ENCODE measurements around the gene RABGAP1L.
"Not testable (repeated sequence)": the region's sequence is repeated elsewhere in the genome, so short reads cannot be mapped to it uniquely, and the experiment has no call there.

Gene RABGAP1L

DNA sequence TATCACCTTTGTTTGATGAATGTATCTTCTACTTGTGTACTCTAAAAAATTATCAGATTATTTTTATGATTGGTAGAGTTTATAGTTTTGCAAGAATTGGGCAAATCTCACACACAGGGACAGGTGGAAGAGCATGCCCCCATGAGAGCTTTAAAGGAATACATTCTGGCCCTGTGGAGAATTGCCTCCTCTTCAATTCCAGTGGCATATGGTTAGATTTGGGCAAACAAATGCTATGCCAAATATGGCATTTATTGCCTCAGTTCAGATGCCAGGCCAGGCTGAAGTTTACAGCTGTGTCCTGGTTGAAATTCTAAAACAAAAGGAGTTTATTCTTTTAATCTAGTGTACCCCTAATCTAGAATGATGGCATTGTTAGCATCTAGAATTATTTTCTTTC is 678.1 kb downstream of the RABGAP1L start:
- DNase-seq: no peak

- DNase-seq: no peak
Measured at GRCh38 chr1:174839211-174839610, 679.9 kb downstream of the RABGAP1L start.

DNA sequence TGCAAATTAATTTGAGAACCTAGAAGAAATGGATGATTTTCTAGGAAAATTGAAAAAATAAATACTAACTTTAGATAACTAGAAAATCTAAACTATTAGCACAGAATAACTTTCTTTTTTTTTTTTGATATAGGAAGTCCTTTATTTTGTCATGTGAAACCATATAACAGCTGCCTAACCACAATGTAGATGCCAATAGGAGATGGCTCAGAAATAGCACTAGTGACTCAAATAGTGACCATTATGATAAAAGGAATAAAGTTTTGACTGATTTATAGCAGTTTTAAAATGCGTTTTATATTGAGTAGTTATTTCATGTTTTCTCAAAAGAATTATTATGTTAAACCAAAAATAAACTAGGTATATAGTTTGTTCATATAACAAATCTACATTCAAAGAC is 682.4 kb downstream of the RABGAP1L start:
- DNase-seq: no peak

- DNase-seq: not testable (repeated sequence)
Measured at GRCh38 chr1:174848593-174849560, 689.6 kb downstream of the RABGAP1L start.

GRCh38 chr1:174850726-174851125 is 691.4 kb downstream of the RABGAP1L start:
- no peak for DNase-seq

- DNase-seq: no peak
Measured at GRCh38 chr1:174858301-174858700, 699.0 kb downstream of the RABGAP1L start.

- DNase-seq: no peak
Measured at GRCh38 chr1:174870319-174870718, 711.0 kb downstream of the RABGAP1L start.

- no peak for DNase-seq
Measured at GRCh38 chr1:174871886-174872285, 712.6 kb downstream of the RABGAP1L start.

- DNase-seq: no peak
Measured at GRCh38 chr1:174872615-174873058, 713.3 kb downstream of the RABGAP1L start.

DNA sequence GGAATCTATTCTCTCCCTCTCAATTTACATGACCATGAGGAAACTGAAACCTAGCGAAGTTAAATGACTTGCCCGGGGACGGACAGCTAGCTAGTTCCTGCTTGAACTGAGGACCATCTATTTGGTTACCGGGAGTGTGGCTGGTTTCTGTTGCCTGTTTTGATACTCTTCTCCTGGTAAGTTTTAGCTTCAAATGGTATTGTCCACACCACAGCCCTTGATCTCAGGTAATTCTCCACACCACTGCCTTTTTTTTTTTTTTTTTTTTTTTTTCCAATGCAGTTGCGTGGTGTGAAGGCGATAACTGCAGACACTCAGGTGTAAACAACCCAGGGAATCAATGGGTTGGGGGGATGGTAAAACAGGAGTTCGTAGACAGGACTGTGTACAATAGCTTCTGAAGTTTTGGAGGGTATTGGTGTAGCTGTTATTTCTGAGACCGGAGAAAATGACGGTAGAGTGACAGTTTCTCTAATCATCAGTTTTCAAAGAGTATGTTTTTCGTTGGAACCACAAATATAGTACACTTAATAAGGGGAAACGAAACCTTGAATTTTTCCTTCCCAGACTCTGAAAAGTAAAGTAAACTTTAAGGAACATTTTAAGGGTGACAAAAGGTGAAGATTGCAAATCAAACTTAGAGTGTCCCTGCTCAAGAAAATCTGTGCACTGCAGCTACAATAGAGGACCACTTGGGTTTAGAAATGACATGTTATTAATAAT is 715.2 kb downstream of the RABGAP1L start:
- no peak for DNase-seq

DNA sequence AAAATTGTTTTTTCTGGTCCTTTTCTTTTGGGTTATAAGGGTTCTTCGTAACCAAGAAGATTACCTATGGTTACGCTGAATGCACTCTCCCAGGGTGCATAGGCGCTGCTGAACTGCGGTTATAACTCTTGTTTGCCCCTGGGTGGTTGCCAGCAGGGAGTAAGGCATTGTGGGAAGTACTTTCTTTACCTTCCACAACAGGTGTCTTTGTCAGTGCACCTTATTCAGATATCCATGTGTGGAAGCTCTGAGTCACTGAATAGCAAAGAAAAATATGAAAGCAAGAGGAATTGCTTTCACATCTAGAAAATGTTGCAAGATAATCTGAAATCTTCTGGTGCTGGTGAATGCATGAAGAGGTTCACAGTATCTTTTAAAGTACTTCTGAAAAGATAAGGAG is 716.0 kb downstream of the RABGAP1L start:
- peak; percentile 4 for DNase-seq

DNA sequence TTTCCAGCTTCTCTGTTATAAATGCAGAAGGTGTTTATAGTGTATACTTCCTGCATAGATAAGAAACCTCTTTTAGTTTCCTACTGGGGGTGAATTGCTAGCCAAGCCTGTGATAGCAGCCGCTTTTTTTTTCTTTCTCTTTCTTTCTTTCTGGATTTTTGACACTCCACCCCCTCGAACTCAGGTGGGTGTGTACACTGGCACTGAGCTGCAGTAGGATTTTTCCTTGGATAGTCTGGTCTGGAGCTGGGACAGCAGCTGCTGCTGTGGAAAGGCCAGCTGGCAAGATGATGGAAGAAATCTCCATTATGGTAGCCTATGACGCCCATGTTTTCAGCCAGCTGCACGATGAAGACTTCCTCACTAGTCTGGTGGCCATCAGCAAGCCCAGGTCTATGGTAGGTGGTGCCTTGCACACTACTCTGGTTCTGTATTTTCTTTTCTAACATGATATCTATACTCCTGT is 717.9 kb downstream of the RABGAP1L start:
- DNase-seq: no peak

DNA sequence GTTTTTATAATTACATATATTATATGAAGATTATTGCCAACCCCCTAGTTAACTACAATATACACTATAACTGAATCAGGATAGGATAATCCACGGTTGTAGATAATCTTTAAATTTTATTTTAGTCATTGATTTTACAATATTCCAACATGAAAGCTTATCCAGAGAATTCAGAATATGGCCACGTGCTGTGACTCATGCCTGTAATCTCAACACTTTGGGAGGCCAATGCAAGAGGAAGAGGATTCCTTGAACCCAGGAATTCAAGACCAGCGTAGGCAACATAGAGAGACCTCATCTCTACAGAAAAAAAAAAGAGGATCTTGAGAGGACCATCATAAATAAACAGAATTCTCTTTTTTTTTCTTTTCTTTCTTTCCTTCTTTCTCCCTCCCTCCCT is 720.9 kb downstream of the RABGAP1L start:
- DNase-seq: no peak

GRCh38 chr1:174883409-174883808 is 724.1 kb downstream of the RABGAP1L start:
- no peak for DNase-seq

GRCh38 chr1:174884038-174884437 is 724.7 kb downstream of the RABGAP1L start:
- DNase-seq: no peak

DNA sequence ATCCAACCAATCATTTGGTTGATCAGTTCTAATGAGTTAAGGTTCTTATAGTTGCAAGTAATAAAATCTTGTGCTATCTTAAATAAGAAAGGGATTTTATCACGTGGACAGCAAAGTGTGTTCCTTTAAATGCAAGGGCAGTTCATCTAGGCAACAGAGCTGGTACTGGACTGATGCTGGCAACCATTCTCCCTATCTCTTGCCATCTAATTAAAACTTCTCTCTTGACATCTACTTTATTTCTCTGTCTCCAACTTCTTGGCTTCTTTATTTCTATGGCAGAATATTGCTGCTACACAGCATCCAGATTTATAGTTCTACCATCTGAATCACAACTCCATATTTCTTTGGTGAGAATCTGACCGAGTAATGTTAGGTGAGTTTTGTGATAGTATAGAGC is 725.2 kb downstream of the RABGAP1L start:
- DNase-seq: no peak

DNA sequence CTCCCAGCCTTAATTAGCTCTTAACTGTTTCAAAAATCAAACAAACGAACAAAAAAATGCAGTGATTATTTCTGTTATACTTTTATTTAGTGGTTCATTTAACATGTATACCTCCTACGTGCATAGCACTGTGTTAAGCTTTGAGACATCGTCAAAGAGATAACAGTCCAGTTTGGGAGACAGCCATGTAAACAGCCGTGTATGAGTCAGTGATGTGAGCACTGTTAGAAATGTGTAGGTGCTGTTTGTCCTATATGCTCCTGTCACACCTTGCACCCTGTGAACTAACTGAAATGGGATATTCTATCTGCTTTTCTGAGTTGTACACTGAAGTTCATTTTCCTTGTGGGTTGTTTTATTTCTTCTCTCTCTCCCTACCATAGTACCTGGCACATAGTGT is 730.7 kb downstream of the RABGAP1L start:
- DNase-seq: no peak

DNA sequence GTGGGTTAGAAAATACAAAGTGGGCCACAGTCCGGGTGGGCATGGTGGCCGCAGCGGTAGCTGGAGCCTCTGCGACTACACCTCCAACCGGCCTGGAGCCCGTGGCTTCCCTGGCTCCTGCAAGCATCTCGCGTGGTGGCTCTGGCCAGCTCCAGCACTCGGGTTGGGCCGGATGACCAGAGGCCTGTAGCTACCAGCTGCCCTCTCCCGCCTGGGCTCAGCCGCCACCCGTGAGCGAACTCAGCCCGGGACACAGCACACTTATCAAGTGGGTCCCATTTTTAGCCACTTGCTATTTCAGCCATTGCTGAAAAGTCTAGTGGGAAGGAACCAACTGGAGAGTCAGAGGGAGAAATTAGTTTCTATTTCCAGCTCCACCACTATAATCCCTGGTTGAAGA is 732.7 kb downstream of the RABGAP1L start:
- no peak for DNase-seq

DNA sequence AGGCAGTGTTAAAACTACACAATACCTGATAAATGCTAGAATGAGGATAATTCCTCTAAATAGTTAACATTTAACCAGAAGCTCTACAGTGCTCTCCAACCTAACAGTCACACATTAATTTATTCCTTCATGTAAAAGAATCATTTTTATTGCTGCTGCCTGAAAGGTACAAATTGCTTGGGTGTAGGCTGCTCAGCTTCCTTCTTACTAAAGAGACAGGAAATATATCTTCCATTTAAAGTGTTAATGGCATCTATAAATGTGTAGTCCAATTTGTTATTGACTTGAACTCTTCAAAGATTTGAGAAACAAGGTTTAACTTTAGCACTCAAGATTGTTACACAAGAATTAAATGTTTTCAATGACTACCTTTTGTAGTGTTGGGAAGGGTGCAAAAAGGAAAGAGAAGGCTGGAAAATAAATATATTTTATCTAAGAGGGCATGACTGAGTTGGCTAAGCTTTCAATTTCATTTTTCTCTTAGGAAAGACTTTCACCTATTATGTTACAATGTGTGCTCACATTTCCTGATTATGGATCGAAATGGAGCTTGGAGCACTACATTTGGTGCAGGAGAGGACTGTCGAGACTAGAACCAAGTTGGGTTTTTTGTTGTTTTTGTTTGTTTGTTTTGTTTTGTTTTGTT is 734.9 kb downstream of the RABGAP1L start:
- DNase-seq: no peak

GRCh38 chr1:174895610-174896009 is 736.3 kb downstream of the RABGAP1L start:
- not testable (repeated sequence) for DNase-seq

DNA sequence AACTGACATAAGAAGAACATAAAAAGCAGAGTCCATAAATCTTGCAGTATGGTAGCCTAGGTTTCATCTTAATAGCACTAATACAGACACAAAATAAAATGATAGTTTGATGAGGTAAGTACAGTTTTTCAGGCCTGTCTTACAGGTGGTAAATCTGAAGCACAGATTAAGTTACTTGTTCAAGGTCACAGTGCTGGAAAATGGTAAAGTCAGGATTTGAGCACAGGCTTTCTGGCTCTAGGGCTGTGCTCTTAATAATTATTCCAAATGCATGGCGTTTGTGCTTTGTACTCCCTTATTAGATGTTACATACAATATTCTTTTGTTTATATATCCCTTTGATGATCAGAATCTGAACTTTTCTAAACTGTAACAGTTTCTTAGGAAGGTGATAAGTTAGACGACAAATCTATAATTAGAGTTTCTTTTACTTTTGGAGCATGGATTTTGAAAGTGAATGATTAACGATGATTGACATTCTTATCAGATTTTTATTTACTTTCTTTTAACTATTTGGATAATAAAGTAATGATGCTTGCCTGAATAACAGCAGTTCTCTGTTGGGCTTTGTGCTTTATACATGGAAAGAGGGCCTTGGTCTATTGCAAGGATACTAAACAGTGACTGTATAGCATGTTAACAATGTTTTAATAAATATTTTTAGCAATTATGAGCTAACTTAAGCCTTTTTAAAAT is 738.9 kb downstream of the RABGAP1L start:
- no peak for DNase-seq

- no peak for DNase-seq
Measured at GRCh38 chr1:174900317-174900716, 741.0 kb downstream of the RABGAP1L start.

Data from stimulated activated CD4-positive, alpha-beta T cell treated with anti-CD3 and anti-CD28 coated beads, Interleukin-15, amount 100 ng/mL, for 24 hours (primary cell).